IgD-negative memory B cell (primary cell): Measurements from ENCODE around the gene KANK4. TPM values are rescaled to one million over a fixed set of nuclear protein-coding genes. Genes with fewer than 3 reads are reported as not detected.

Experiments
- H3K27ac Mint-ChIP-seq, 3 donors: one replicate each; pipeline ENCODE4 v1.8.0; 2020 to 2022; ENCODE audit warnings: mild to moderate bottlenecking in 3 of 3, mixed read lengths in 3 of 3, moderate library complexity in 1 of 3
- H3K27me3 Mint-ChIP-seq: one replicate; pipeline ENCODE4 v1.8.0; 2021; ENCODE audit warnings: mixed read lengths
- H3K36me3 Mint-ChIP-seq: one replicate; pipeline ENCODE4 v1.8.0; 2020; ENCODE audit warnings: mild to moderate bottlenecking, mixed read lengths
- H3K4me1 Mint-ChIP-seq, 3 donors: one replicate each; pipeline ENCODE4 v1.8.0; 2020 to 2022; ENCODE audit warnings: mixed read lengths in 3 of 3, mild to moderate bottlenecking in 1 of 3
- H3K4me3 Mint-ChIP-seq, 4 donors: one replicate each; pipeline ENCODE4 v1.8.0; 2020 to 2022; ENCODE audit warnings: mild to moderate bottlenecking in 4 of 4, mixed read lengths in 4 of 4, moderate library complexity in 3 of 4
- H3K9me3 Mint-ChIP-seq, 3 donors: one replicate each; pipeline ENCODE4 v1.8.0; 2020 to 2021; ENCODE audit warnings: mixed read lengths in 3 of 3, mild to moderate bottlenecking in 1 of 3
- polyA plus RNA-seq: library from polyadenylated mRNA; unstranded; fragments of 300-500 nt; fragmentation: Illumina TruSeq; gene quantifications from one replicate; pipeline ENCODE4 v1.2.3, GENCODE V29; 2021

The KANK4 gene
- polyA plus RNA-seq, 1 donor from 2014 or later, result not detected

GRCh38 chr1:62301726-62302390 is 17.4 kb downstream of the KANK4 start:
- peaks cover 8% of the 10 kb centered on the region for H3K27me3 Mint-ChIP-seq
- H3K9me3 Mint-ChIP-seq, result no peaks in the 10 kb centered on the region
- H3K27ac Mint-ChIP-seq, result no peak overlapping the region
- H3K36me3 Mint-ChIP-seq, result no peaks in the 10 kb centered on the region
- no peaks in the 10 kb centered on the region for H3K4me1 Mint-ChIP-seq
- no peak overlapping the region for H3K4me3 Mint-ChIP-seq

GRCh38 chr1:62299426-62300200 is 19.6 kb downstream of the KANK4 start:
- Mint-ChIP-seq H3K4me1 (peaks cover 0 to 4% (median 1%) of the 10 kb centered on the region in 3 donors), H3K27ac (no peak overlapping the region), H3K36me3 (no peaks in the 10 kb centered on the region), H3K4me3 (no peak overlapping the region), H3K9me3 (no peaks in the 10 kb centered on the region), H3K27me3 (peaks cover 13% of the 10 kb centered on the region)

- Mint-ChIP-seq H3K4me3 (no peak overlapping the region), H3K27me3 (peaks cover 11% of the 10 kb centered on the region), H3K4me1 (peaks cover 0 to 4% (median 2%) of the 10 kb centered on the region in 3 donors), H3K36me3 (no peaks in the 10 kb centered on the region), H3K9me3 (no peaks in the 10 kb centered on the region), H3K27ac (no peak overlapping the region)
These were observed 23.2 kb downstream of the KANK4 start for GRCh38 chr1:62295921-62296491.

- H3K9me3 Mint-ChIP-seq, result no peaks in the 10 kb centered on the region
- H3K36me3 Mint-ChIP-seq, result no peaks in the 10 kb centered on the region
- peaks cover 0 to 4% (median 2%) of the 10 kb centered on the region in 3 donors for H3K4me1 Mint-ChIP-seq
- H3K4me3 Mint-ChIP-seq, result no peak overlapping the region
- no peak overlapping the region for H3K27ac Mint-ChIP-seq
- peaks cover 11% of the 10 kb centered on the region for H3K27me3 Mint-ChIP-seq
These were observed 25.0 kb downstream of the KANK4 start for GRCh38 chr1:62294261-62294660.

GRCh38 chr1:62288662-62289061 is 30.6 kb downstream of the KANK4 start:
- no peaks in the 10 kb centered on the region for H3K36me3 Mint-ChIP-seq
- H3K4me1 Mint-ChIP-seq, result peaks cover 0 to 4% (median 0%) of the 10 kb centered on the region in 3 donors
- no peak overlapping the region for H3K4me3 Mint-ChIP-seq
- H3K27ac Mint-ChIP-seq, result no peak overlapping the region
- H3K9me3 Mint-ChIP-seq, result no peaks in the 10 kb centered on the region
- H3K27me3 Mint-ChIP-seq, result peaks cover 11% of the 10 kb centered on the region

- no peak overlapping the region for H3K27ac Mint-ChIP-seq
- no peaks in the 10 kb centered on the region for H3K9me3 Mint-ChIP-seq
- peaks cover 0 to 4% (median 0%) of the 10 kb centered on the region in 3 donors for H3K4me1 Mint-ChIP-seq
- peaks cover 11% of the 10 kb centered on the region for H3K27me3 Mint-ChIP-seq
- H3K4me3 Mint-ChIP-seq, result no peak overlapping the region
- no peaks in the 10 kb centered on the region for H3K36me3 Mint-ChIP-seq
These were observed 31.0 kb downstream of the KANK4 start for GRCh38 chr1:62288224-62288623.

GRCh38 chr1:62286786-62287224 is 32.4 kb downstream of the KANK4 start:
- Mint-ChIP-seq H3K4me1 (peaks cover 0 to 3% (median 0%) of the 10 kb centered on the region in 3 donors), H3K27me3 (peaks cover 11% of the 10 kb centered on the region), H3K4me3 (no peak overlapping the region), H3K9me3 (no peaks in the 10 kb centered on the region), H3K36me3 (no peaks in the 10 kb centered on the region), H3K27ac (no peak overlapping the region)

GRCh38 chr1:62285984-62286785 is 33.0 kb downstream of the KANK4 start:
- no peak overlapping the region for H3K4me3 Mint-ChIP-seq

GRCh38 chr1:62285440-62285839 is 33.8 kb downstream of the KANK4 start:
- Mint-ChIP-seq H3K4me1 (peaks cover 0 to 3% (median 0%) of the 10 kb centered on the region in 3 donors), H3K4me3 (no peak overlapping the region), H3K36me3 (no peaks in the 10 kb centered on the region), H3K27me3 (peaks cover 14% of the 10 kb centered on the region), H3K9me3 (peaks cover 0 to 5% (median 0%) of the 10 kb centered on the region in 3 donors), H3K27ac (no peak overlapping the region)

More at GRCh38 chr1:62285984-62286785, 33.0 kb downstream of the KANK4 start:
- Mint-ChIP-seq H3K4me1 (peaks cover 0 to 3% (median 0%) of the 10 kb centered on the region in 3 donors), H3K27me3 (peaks cover 11% of the 10 kb centered on the region), H3K27ac (peak overlapping the region in 1 of 3 donors; percentile 40), H3K9me3 (no peaks in the 10 kb centered on the region), H3K36me3 (no peaks in the 10 kb centered on the region)

GRCh38 chr1:62283986-62284385 is 35.2 kb downstream of the KANK4 start:
- Mint-ChIP-seq H3K27me3 (peaks cover 17% of the 10 kb centered on the region), H3K27ac (no peak overlapping the region), H3K4me1 (peaks cover 0 to 3% (median 0%) of the 10 kb centered on the region in 3 donors)

GRCh38 chr1:62282909-62283755 is 36.1 kb downstream of the KANK4 start:
- no peak overlapping the region for H3K27ac Mint-ChIP-seq
- peaks cover 17% of the 10 kb centered on the region for H3K27me3 Mint-ChIP-seq
- H3K9me3 Mint-ChIP-seq, result peaks cover 0 to 5% (median 0%) of the 10 kb centered on the region in 3 donors
- H3K4me1 Mint-ChIP-seq, result no peaks in the 10 kb centered on the region
- H3K36me3 Mint-ChIP-seq, result no peaks in the 10 kb centered on the region
- no peak overlapping the region for H3K4me3 Mint-ChIP-seq

More at GRCh38 chr1:62283986-62284385, 35.2 kb downstream of the KANK4 start:
- no peak overlapping the region for H3K4me3 Mint-ChIP-seq
- H3K36me3 Mint-ChIP-seq, result no peaks in the 10 kb centered on the region
- H3K9me3 Mint-ChIP-seq, result peaks cover 0 to 5% (median 0%) of the 10 kb centered on the region in 3 donors

- Mint-ChIP-seq H3K4me1 (no peaks in the 10 kb centered on the region), H3K9me3 (peaks cover 0 to 10% (median 5%) of the 10 kb centered on the region in 3 donors), H3K27me3 (peaks cover 18% of the 10 kb centered on the region), H3K27ac (no peak overlapping the region), H3K4me3 (no peak overlapping the region), H3K36me3 (no peaks in the 10 kb centered on the region)
These were observed 37.2 kb downstream of the KANK4 start for GRCh38 chr1:62281922-62282555.

- Mint-ChIP-seq H3K4me3 (no peak overlapping the region), H3K27ac (no peak overlapping the region), H3K9me3 (peaks cover 0 to 12% (median 5%) of the 10 kb centered on the region in 3 donors), H3K4me1 (no peaks in the 10 kb centered on the region), H3K27me3 (peaks cover 16% of the 10 kb centered on the region), H3K36me3 (no peaks in the 10 kb centered on the region)
These were observed 38.2 kb downstream of the KANK4 start for GRCh38 chr1:62280960-62281465.
